C4-2B (cell line): ENCODE data around the gene TXNDC12.

Experiments used
- ZFX ChIP-seq: fragments of 450-650 bp; IDR thresholded peaks from 2 replicates; pipeline ENCODE4 v1.6.1; 2017
- TF ChIP-seq, protein P1 (sequence below): fragments of 450-650 bp; conservative IDR thresholded peaks from 2 replicates; pipeline ENCODE4 v1.5.1; 2017; ENCODE audit warnings: mild to moderate bottlenecking

DNA sequence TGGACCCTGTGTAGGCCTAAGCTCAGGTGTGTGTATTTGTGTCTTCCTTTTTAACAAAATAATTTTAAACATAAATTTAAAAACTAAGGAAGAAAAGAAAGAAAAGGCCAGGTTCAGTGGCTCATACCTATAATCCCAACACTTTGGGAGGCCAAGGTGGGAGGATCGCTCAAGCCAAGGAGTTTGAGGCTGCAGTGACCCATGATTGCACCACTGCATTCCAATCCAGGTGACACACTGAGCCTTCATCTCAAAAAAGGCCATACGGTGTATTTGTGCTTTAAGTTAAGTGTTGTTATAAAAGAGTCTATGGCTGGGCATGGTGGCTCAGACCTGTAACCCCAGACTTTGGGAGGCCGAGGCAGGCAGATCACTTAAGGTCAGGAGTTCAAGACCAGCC, 72.8 kb downstream of the TXNDC12 start:
- TF ChIP-seq, protein P1, sequence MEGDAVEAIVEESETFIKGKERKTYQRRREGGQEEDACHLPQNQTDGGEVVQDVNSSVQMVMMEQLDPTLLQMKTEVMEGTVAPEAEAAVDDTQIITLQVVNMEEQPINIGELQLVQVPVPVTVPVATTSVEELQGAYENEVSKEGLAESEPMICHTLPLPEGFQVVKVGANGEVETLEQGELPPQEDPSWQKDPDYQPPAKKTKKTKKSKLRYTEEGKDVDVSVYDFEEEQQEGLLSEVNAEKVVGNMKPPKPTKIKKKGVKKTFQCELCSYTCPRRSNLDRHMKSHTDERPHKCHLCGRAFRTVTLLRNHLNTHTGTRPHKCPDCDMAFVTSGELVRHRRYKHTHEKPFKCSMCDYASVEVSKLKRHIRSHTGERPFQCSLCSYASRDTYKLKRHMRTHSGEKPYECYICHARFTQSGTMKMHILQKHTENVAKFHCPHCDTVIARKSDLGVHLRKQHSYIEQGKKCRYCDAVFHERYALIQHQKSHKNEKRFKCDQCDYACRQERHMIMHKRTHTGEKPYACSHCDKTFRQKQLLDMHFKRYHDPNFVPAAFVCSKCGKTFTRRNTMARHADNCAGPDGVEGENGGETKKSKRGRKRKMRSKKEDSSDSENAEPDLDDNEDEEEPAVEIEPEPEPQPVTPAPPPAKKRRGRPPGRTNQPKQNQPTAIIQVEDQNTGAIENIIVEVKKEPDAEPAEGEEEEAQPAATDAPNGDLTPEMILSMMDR, result no peak
- TF ChIP-seq ZFX, result no peak
